Esophagus muscularis mucosa (tissue), 4 donors: Measurements from ENCODE around the gene UNC50. TPM values are rescaled to one million over a fixed set of nuclear protein-coding genes. Genes with fewer than 3 reads are reported as not detected.
A peak's percentile ranks its signal among the peaks of the same experiment; 100 is the strongest.

Experiments
- DNase-seq: peaks from one replicate; pipeline ENCODE4 v3.0.0-alpha.2; 2017; ENCODE audit errors: extremely low spot score
- H3K27ac ChIP-seq, 4 donors: fragments of 200-600 bp; sonication (generic); replicated peaks in 1 of 4; 1 replicate in 3 of 4; 2 replicates in 1 of 4; pipeline ENCODE4 v1.5.1; 2016 to 2019; ENCODE audit warnings: mild to moderate bottlenecking in 1 of 4
- H3K27me3 ChIP-seq, 4 donors: fragments of 200-600 bp; sonication (generic); one replicate each; pipeline versions ENCODE4 v1.5.1 to v1.6.0; 2016 to 2019
- H3K36me3 ChIP-seq, 4 donors: fragments of 200-600 bp; sonication (generic); one replicate each; pipeline ENCODE4 v1.5.1; 2016 to 2019
- H3K4me1 ChIP-seq, 4 donors: fragments of 200-600 bp; sonication (generic); one replicate each; pipeline ENCODE4 v1.5.1; 2016 to 2019
- H3K4me3 ChIP-seq, 4 donors: fragments of 200-600 bp; sonication (generic); 1 replicate in 2 of 4; 2 replicates in 2 of 4; pipeline ENCODE4 v1.5.1; 2016 to 2019; ENCODE audit warnings: mild to moderate bottlenecking in 4 of 4, moderate library complexity in 1 of 4
- H3K9me3 ChIP-seq, 4 donors: fragments of 200-600 bp; sonication (generic); 1 replicate in 3 of 4; 2 replicates in 1 of 4; pipeline ENCODE4 v1.5.1; 2016 to 2019
- CTCF ChIP-seq, 3 experiments: fragments of 200-600 bp in 2 of 3; fragments of 450-650 bp in 1 of 3; sonication (generic) in 2 of 3; IDR thresholded peaks; one replicate each; pipeline ENCODE4 v1.5.1; 2017 to 2019; ENCODE audit warnings: antibody characterized with exemption in 3 of 3, mild to moderate bottlenecking in 2 of 3, moderate library complexity in 1 of 3
- EP300 ChIP-seq: sonication (generic); formaldehyde crosslinking; IDR thresholded peaks from one replicate; pipeline ENCODE4 v1.6.1; 2017; ENCODE audit warnings: antibody characterized with exemption
- POLR2A ChIP-seq: fragments of 450-650 bp; IDR thresholded peaks from one replicate; pipeline ENCODE4 v1.6.1; 2017; ENCODE audit warnings: antibody characterized with exemption, moderate library complexity, mild to moderate bottlenecking, low read depth
- POLR2AphosphoS5 ChIP-seq, 2 donors: sonication (generic); formaldehyde crosslinking; IDR thresholded peaks; one replicate each; pipeline ENCODE4 v1.6.1; 2017; ENCODE audit warnings: antibody characterized with exemption in 2 of 2
- WGBS: methylation state at CpG from one replicate; pipeline ENCODE4 v1.1.5; 2018; 5-methylcytosine and 5-hydroxymethylcytosine counted together
- intact Hi-C: fragments of 100-400 bp; cut with DNase I; formaldehyde crosslinking; loops from one replicate; pipeline ENCODE4 v1.15.1; 2023
- total RNA-seq, 4 donors: library from RNA; depleted of rRNA; stranded (reverse); fragments of >200 nt; gene quantifications; one replicate each; pipeline versions ENCODE4 v1.1.0 to v1.2.1, GENCODE V29; 2016

UNC50 gene
- total RNA-seq, 4 donors from 2014 or later, result 34.0 to 51.4 (median 40.7) TPM

GRCh38 chr2:98572676-98573075 lies 35.7 kb upstream of the UNC50 start:
- intact Hi-C loops, result loop anchor here (10.0 kb wide), 1 partner anchor 158 kb away; no protein-coding TSS in a partner anchor
- Histone ChIP-seq H3K27me3 (no peaks in the 10 kb centered on the region), H3K36me3 (peaks cover 37 to 100% (median 91%) of the 10 kb centered on the region in 4 donors), H3K4me1 (no peaks in the 10 kb centered on the region), H3K4me3 (no peak overlapping the region), H3K27ac (no peak overlapping the region), H3K9me3 (no peaks in the 10 kb centered on the region)
- WGBS, result 86% methylated on average over 15 of the region's 15 CpGs
- no peak for DNase-seq
- TF ChIP-seq POLR2AphosphoS5 (IDR thresholded peaks at IDR 0.05), result no peak
- TF ChIP-seq EP300, result no peak
- TF ChIP-seq POLR2A, result no peak
- no peak for TF ChIP-seq CTCF (IDR thresholded peaks at IDR 0.05)

GRCh38 chr2:98573426-98573825 lies 35.0 kb upstream of the UNC50 start:
- intact Hi-C loops, result loop anchor here (10.0 kb wide), 1 partner anchor 159 kb away; no protein-coding TSS in a partner anchor
- no peak overlapping the region for H3K4me3 ChIP-seq
- H3K27ac ChIP-seq, result no peak overlapping the region
- WGBS, result 90% methylated on average over 13 of the region's 13 CpGs
- TF ChIP-seq POLR2A, result no peak
- H3K9me3 ChIP-seq, result no peaks in the 10 kb centered on the region
- no peak for DNase-seq
- no peaks in the 10 kb centered on the region for H3K4me1 ChIP-seq
- no peaks in the 10 kb centered on the region for H3K27me3 ChIP-seq
- peaks cover 30 to 100% (median 91%) of the 10 kb centered on the region in 4 donors for H3K36me3 ChIP-seq

- TF ChIP-seq POLR2A (no peak), POLR2AphosphoS5 (IDR thresholded peaks at IDR 0.05) (no peak), EP300 (no peak), CTCF (IDR thresholded peaks at IDR 0.05) (no peak)
- no peak for DNase-seq
- Histone ChIP-seq H3K27ac (no peak overlapping the region), H3K9me3 (no peaks in the 10 kb centered on the region), H3K27me3 (no peaks in the 10 kb centered on the region), H3K4me1 (peaks cover 0 to 7% (median 3%) of the 10 kb centered on the region in 4 donors), H3K4me3 (no peak overlapping the region), H3K36me3 (peaks cover 18 to 91% (median 71%) of the 10 kb centered on the region in 4 donors)
- WGBS, result 91% methylated on average over 9 of the region's 22 CpGs
- intact Hi-C loops, result loop anchor here (10.0 kb wide), 1 partner anchor 162 kb away; no protein-coding TSS in a partner anchor
Measured at GRCh38 chr2:98576666-98577312, 31.6 kb upstream of the UNC50 start.

- TF ChIP-seq POLR2A (no peak), CTCF (IDR thresholded peaks at IDR 0.05) (peak in 1 of 3 experiments; percentile 14)
- 68% methylated on average over 10 of the region's 10 CpGs for WGBS
- intact Hi-C loops, result loop anchor here (10.0 kb wide), 1 partner anchor 163 kb away; no protein-coding TSS in a partner anchor
Measured at GRCh38 chr2:98577313-98577712, 31.1 kb upstream of the UNC50 start.

GRCh38 chr2:98578231-98578630 lies 30.2 kb upstream of the UNC50 start:
- no peaks in the 10 kb centered on the region for H3K27me3 ChIP-seq
- no peak for TF ChIP-seq CTCF (IDR thresholded peaks at IDR 0.05)
- TF ChIP-seq EP300, result no peak
- TF ChIP-seq POLR2A, result no peak
- no peak for TF ChIP-seq POLR2AphosphoS5 (IDR thresholded peaks at IDR 0.05)
- no peak overlapping the region for H3K27ac ChIP-seq
- intact Hi-C loops, result loop anchor here (10.0 kb wide), 1 partner anchor 163 kb away; no protein-coding TSS in a partner anchor
- DNase-seq, result no peak
- peaks cover 0 to 9% (median 4%) of the 10 kb centered on the region in 4 donors for H3K4me1 ChIP-seq
- peaks cover 17 to 87% (median 71%) of the 10 kb centered on the region in 4 donors for H3K36me3 ChIP-seq
- no peaks in the 10 kb centered on the region for H3K9me3 ChIP-seq
- H3K4me3 ChIP-seq, result no peak overlapping the region
- whole genome bisulfite sequencing, result 95% methylated on average over 9 of the region's 9 CpGs

More at GRCh38 chr2:98577313-98577712, 31.1 kb upstream of the UNC50 start:
- Histone ChIP-seq H3K9me3 (no peaks in the 10 kb centered on the region), H3K27ac (no peak overlapping the region), H3K4me3 (no peak overlapping the region), H3K4me1 (peaks cover 0 to 9% (median 4%) of the 10 kb centered on the region in 4 donors), H3K27me3 (no peaks in the 10 kb centered on the region), H3K36me3 (peaks cover 18 to 87% (median 72%) of the 10 kb centered on the region in 4 donors)
- no peak for DNase-seq
